H9 (cell line): ENCODE measurements around the gene TMEM269. TPM values are rescaled to one million over a fixed set of nuclear protein-coding genes. Genes with fewer than 3 reads are reported as not detected.

ENCODE experiments used
- DNase-seq: peaks from one replicate; pipeline ENCODE4 v3.0.0-alpha.2; 2017
- H2AFZ ChIP-seq: one replicate; pipeline ENCODE4 v1.6.1; 2013; ENCODE audit warnings: mild to moderate bottlenecking, low read length, control low read depth, moderate library complexity
- H2AK5ac ChIP-seq: 2 replicates; pipeline ENCODE4 v1.6.1; 2013; ENCODE audit warnings: low read length, control low read depth, mixed read lengths; ENCODE audit not compliant: insufficient read length
- H2BK120ac ChIP-seq: one replicate; pipeline ENCODE4 v1.6.1; 2013; ENCODE audit warnings: low read depth, mild to moderate bottlenecking, low read length, control low read depth, inconsistent platforms; ENCODE audit not compliant: poor library complexity, severe bottlenecking
- H2BK12ac ChIP-seq: 2 replicates; pipeline ENCODE4 v1.6.1; 2013; ENCODE audit warnings: low read length, control low read depth, mixed read lengths, low read depth; ENCODE audit not compliant: insufficient read length
- H2BK15ac ChIP-seq: 2 replicates; pipeline ENCODE4 v1.6.1; 2013; ENCODE audit warnings: low read depth, low read length, control low read depth
- H2BK20ac ChIP-seq: one replicate; pipeline ENCODE4 v1.6.1; 2013; ENCODE audit warnings: low read depth, mild to moderate bottlenecking, low read length, control low read depth, inconsistent platforms; ENCODE audit not compliant: poor library complexity, severe bottlenecking
- H2BK5ac ChIP-seq: 2 replicates; pipeline ENCODE4 v1.6.1; 2013; ENCODE audit warnings: low read length, control low read depth, mixed read lengths; ENCODE audit not compliant: insufficient read length
- H3K14ac ChIP-seq: 2 replicates; pipeline ENCODE4 v1.6.1; 2013; ENCODE audit warnings: low read length, control low read depth; ENCODE audit not compliant: insufficient read depth
- H3K18ac ChIP-seq: 2 replicates; pipeline ENCODE4 v1.6.1; 2013; ENCODE audit warnings: low read depth, mild to moderate bottlenecking, mixed read lengths, low read length, control low read depth; ENCODE audit not compliant: insufficient read length
- H3K23ac ChIP-seq: 2 replicates; pipeline ENCODE4 v1.6.1; 2013; ENCODE audit warnings: low read length, control low read depth, mixed read lengths, low read depth; ENCODE audit not compliant: insufficient read length
- H3K23me2 ChIP-seq: 2 replicates; pipeline ENCODE4 v1.6.1; 2013; ENCODE audit warnings: low read depth, mild to moderate bottlenecking, mixed read lengths, low read length, control low read depth; ENCODE audit not compliant: insufficient read length, poor library complexity, severe bottlenecking
- H3K27ac ChIP-seq: 2 replicates; pipeline ENCODE4 v1.5.1; 2013; ENCODE audit warnings: low read length, control low read depth, mixed read lengths, low read depth; ENCODE audit not compliant: insufficient read length
- H3K27me3 ChIP-seq: 2 replicates; pipeline ENCODE4 v1.6.1; 2013; ENCODE audit warnings: low read length, control low read depth, inconsistent platforms; ENCODE audit not compliant: insufficient read depth
- H3K4ac ChIP-seq: 2 replicates; pipeline ENCODE4 v1.6.1; 2013; ENCODE audit warnings: low read depth, mild to moderate bottlenecking, control low read depth, inconsistent platforms, low read length, moderate library complexity
- H3K4me1 ChIP-seq: 2 replicates; pipeline ENCODE4 v1.6.1; 2013; ENCODE audit warnings: low read length, control low read depth, inconsistent platforms; ENCODE audit not compliant: insufficient read depth
- H3K4me2 ChIP-seq: 2 replicates; pipeline ENCODE4 v1.6.1; 2013; ENCODE audit warnings: low read length, control low read depth, mixed read lengths; ENCODE audit not compliant: insufficient read length, insufficient read depth
- H3K56ac ChIP-seq: 2 replicates; pipeline ENCODE4 v1.6.1; 2013; ENCODE audit warnings: low read depth, mild to moderate bottlenecking, mixed read lengths, low read length, control low read depth; ENCODE audit not compliant: insufficient read length
- H3K79me1 ChIP-seq: 2 replicates; pipeline ENCODE4 v1.6.1; 2013; ENCODE audit warnings: low read depth, mild to moderate bottlenecking, moderate library complexity, low read length, control low read depth, inconsistent platforms; ENCODE audit not compliant: insufficient read depth, poor library complexity, severe bottlenecking
- H3K79me2 ChIP-seq: 2 replicates; pipeline ENCODE4 v1.6.1; 2013; ENCODE audit warnings: low read length, control low read depth, inconsistent platforms; ENCODE audit not compliant: insufficient read depth
- H3K9ac ChIP-seq: 2 replicates; pipeline ENCODE4 v1.6.1; 2013; ENCODE audit warnings: low read length, control low read depth, mixed read lengths; ENCODE audit not compliant: insufficient read length; ENCODE audit errors: extremely low read depth
- H3K9me3 ChIP-seq: one replicate; pipeline ENCODE4 v1.6.1; 2013; ENCODE audit warnings: low read depth, low read length, inconsistent platforms; ENCODE audit not compliant: control insufficient read depth
- H3T11ph ChIP-seq: one replicate; pipeline ENCODE4 v1.6.1; 2013; ENCODE audit warnings: mild to moderate bottlenecking, low read length, control low read depth, inconsistent platforms
- H4K20me1 ChIP-seq: one replicate; pipeline ENCODE4 v1.6.1; 2013; ENCODE audit not compliant: control insufficient read depth, insufficient read length, insufficient read depth
- H4K5ac ChIP-seq: 2 replicates; pipeline ENCODE4 v1.6.1; 2013; ENCODE audit warnings: low read depth, mild to moderate bottlenecking, mixed read lengths, low read length, control low read depth; ENCODE audit not compliant: insufficient read length
- H4K8ac ChIP-seq: replicated peaks from 2 replicates; pipeline ENCODE4 v1.6.1; 2013; ENCODE audit warnings: low read length, control low read depth, mixed read lengths, low read depth; ENCODE audit not compliant: insufficient read length
- H4K91ac ChIP-seq: 2 replicates; pipeline ENCODE4 v1.6.1; 2013; ENCODE audit warnings: low read depth, mild to moderate bottlenecking, moderate library complexity, mixed read lengths, low read length, control low read depth; ENCODE audit not compliant: insufficient read length
- H3K27ac Mint-ChIP-seq, 3 experiments: 2 replicates in 2 of 3; 3 replicates in 1 of 3; pipeline ENCODE4 v1.8.0; 2020 to 2021; ENCODE audit warnings: mixed read lengths in 3 of 3, mild to moderate bottlenecking in 1 of 3, moderate library complexity in 1 of 3
- H3K27me3 Mint-ChIP-seq: 2 replicates; pipeline ENCODE4 v1.8.0; 2021; ENCODE audit warnings: low read depth, mild to moderate bottlenecking, moderate library complexity, mixed read lengths
- H3K36me3 Mint-ChIP-seq, 3 experiments: 2 replicates in 2 of 3; 3 replicates in 1 of 3; pipeline ENCODE4 v1.8.0; 2020 to 2021; ENCODE audit warnings: low read depth in 3 of 3, mixed read lengths in 3 of 3; ENCODE audit not compliant: insufficient read depth in 1 of 3
- H3K4me1 Mint-ChIP-seq, 2 experiments: 2 replicates each; pipeline ENCODE4 v1.8.0; 2020; ENCODE audit warnings: mixed read lengths in 2 of 2
- H3K4me3 Mint-ChIP-seq, 2 experiments: 2 replicates in 1 of 2; 3 replicates in 1 of 2; pipeline ENCODE4 v1.8.0; 2020 to 2021; ENCODE audit warnings: mild to moderate bottlenecking in 2 of 2, mixed read lengths in 2 of 2, moderate library complexity in 1 of 2
- H3K9me3 Mint-ChIP-seq, 2 experiments: 2 replicates in 1 of 2; 3 replicates in 1 of 2; pipeline ENCODE4 v1.8.0; 2020; ENCODE audit warnings: mild to moderate bottlenecking in 2 of 2, mixed read lengths in 2 of 2, moderate library complexity in 1 of 2
- CTCF ChIP-seq: fragments of 200-600 bp; sonication (generic); conservative IDR thresholded peaks from 3 replicates; pipeline ENCODE4 v1.8.0; 2021; ENCODE audit warnings: antibody characterized with exemption, mild to moderate bottlenecking
- total RNA-seq: library from RNA; stranded (reverse); gene quantifications from 2 replicates; pipeline ENCODE4 v1.2.1, GENCODE V29; 2021

The TMEM269 gene
- total RNA-seq, 1 experiment from 2014 or later, result 0.17 TPM

GRCh38 chr1:42806171-42806570 lies 21.4 kb downstream of the TMEM269 start:
- Histone ChIP-seq H4K8ac (no peak overlapping the region), H2BK15ac (no peak overlapping the region), H3K79me1 (no peaks in the 10 kb centered on the region), H3K23me2 (no peaks in the 10 kb centered on the region), H3K4ac (no peak overlapping the region), H4K5ac (no peak overlapping the region), H2BK12ac (no peak overlapping the region), H3K18ac (no peak overlapping the region), H3K56ac (no peak overlapping the region), H2BK120ac (no peak overlapping the region), H2BK20ac (no peak overlapping the region), H3K4me2 (no peak overlapping the region), H2AFZ (no peak overlapping the region), H3K4me1 (no peaks in the 10 kb centered on the region), H3K79me2 (no peaks in the 10 kb centered on the region), H3T11ph (no peak overlapping the region), H3K27me3 (no peaks in the 10 kb centered on the region), H3K27ac (no peak overlapping the region), H4K91ac (no peak overlapping the region), H2BK5ac (no peak overlapping the region), H4K20me1 (no peaks in the 10 kb centered on the region), H3K9ac (no peak overlapping the region), H3K9me3 (no peaks in the 10 kb centered on the region), H3K23ac (no peak overlapping the region), H3K14ac (no peak overlapping the region), H2AK5ac (no peak overlapping the region)
- peaks cover 17 to 19% of the 10 kb centered on the region in 2 experiments for H3K9me3 Mint-ChIP-seq
- H3K27me3 Mint-ChIP-seq, result no peaks in the 10 kb centered on the region
- TF ChIP-seq CTCF, result no peak
- H3K36me3 Mint-ChIP-seq, result peaks cover 19 to 41% (median 38%) of the 10 kb centered on the region in 3 experiments
- DNase-seq, result no peak
- H3K4me1 Mint-ChIP-seq, result no peaks in the 10 kb centered on the region; a peak in 1 of 4 replicates
- no peak overlapping the region for H3K27ac Mint-ChIP-seq
- H3K4me3 Mint-ChIP-seq, result no peak overlapping the region
